H9 (cell line): ENCODE data around the gene MATN1. TPM values are rescaled to one million over a fixed set of nuclear protein-coding genes. Genes with fewer than 3 reads are reported as not detected.

Experiments used
- DNase-seq: peaks from one replicate; pipeline ENCODE4 v3.0.0-alpha.2; 2017
- H2AFZ ChIP-seq: one replicate; pipeline ENCODE4 v1.6.1; 2013; ENCODE audit warnings: mild to moderate bottlenecking, low read length, control low read depth, moderate library complexity
- H2AK5ac ChIP-seq: 2 replicates; pipeline ENCODE4 v1.6.1; 2013; ENCODE audit warnings: low read length, control low read depth, mixed read lengths; ENCODE audit not compliant: insufficient read length
- H2BK120ac ChIP-seq: one replicate; pipeline ENCODE4 v1.6.1; 2013; ENCODE audit warnings: low read depth, mild to moderate bottlenecking, low read length, control low read depth, inconsistent platforms; ENCODE audit not compliant: poor library complexity, severe bottlenecking
- H2BK12ac ChIP-seq: 2 replicates; pipeline ENCODE4 v1.6.1; 2013; ENCODE audit warnings: low read length, control low read depth, mixed read lengths, low read depth; ENCODE audit not compliant: insufficient read length
- H2BK15ac ChIP-seq: 2 replicates; pipeline ENCODE4 v1.6.1; 2013; ENCODE audit warnings: low read depth, low read length, control low read depth
- H2BK20ac ChIP-seq: one replicate; pipeline ENCODE4 v1.6.1; 2013; ENCODE audit warnings: low read depth, mild to moderate bottlenecking, low read length, control low read depth, inconsistent platforms; ENCODE audit not compliant: poor library complexity, severe bottlenecking
- H2BK5ac ChIP-seq: 2 replicates; pipeline ENCODE4 v1.6.1; 2013; ENCODE audit warnings: low read length, control low read depth, mixed read lengths; ENCODE audit not compliant: insufficient read length
- H3K14ac ChIP-seq: 2 replicates; pipeline ENCODE4 v1.6.1; 2013; ENCODE audit warnings: low read length, control low read depth; ENCODE audit not compliant: insufficient read depth
- H3K18ac ChIP-seq: 2 replicates; pipeline ENCODE4 v1.6.1; 2013; ENCODE audit warnings: low read depth, mild to moderate bottlenecking, mixed read lengths, low read length, control low read depth; ENCODE audit not compliant: insufficient read length
- H3K23ac ChIP-seq: 2 replicates; pipeline ENCODE4 v1.6.1; 2013; ENCODE audit warnings: low read length, control low read depth, mixed read lengths, low read depth; ENCODE audit not compliant: insufficient read length
- H3K23me2 ChIP-seq: 2 replicates; pipeline ENCODE4 v1.6.1; 2013; ENCODE audit warnings: low read depth, mild to moderate bottlenecking, mixed read lengths, low read length, control low read depth; ENCODE audit not compliant: insufficient read length, poor library complexity, severe bottlenecking
- H3K27ac ChIP-seq: 2 replicates; pipeline ENCODE4 v1.5.1; 2013; ENCODE audit warnings: low read length, control low read depth, mixed read lengths, low read depth; ENCODE audit not compliant: insufficient read length
- H3K27me3 ChIP-seq: 2 replicates; pipeline ENCODE4 v1.6.1; 2013; ENCODE audit warnings: low read length, control low read depth, inconsistent platforms; ENCODE audit not compliant: insufficient read depth
- H3K4ac ChIP-seq: 2 replicates; pipeline ENCODE4 v1.6.1; 2013; ENCODE audit warnings: low read depth, mild to moderate bottlenecking, control low read depth, inconsistent platforms, low read length, moderate library complexity
- H3K4me1 ChIP-seq: 2 replicates; pipeline ENCODE4 v1.6.1; 2013; ENCODE audit warnings: low read length, control low read depth, inconsistent platforms; ENCODE audit not compliant: insufficient read depth
- H3K4me2 ChIP-seq: 2 replicates; pipeline ENCODE4 v1.6.1; 2013; ENCODE audit warnings: low read length, control low read depth, mixed read lengths; ENCODE audit not compliant: insufficient read length, insufficient read depth
- H3K56ac ChIP-seq: 2 replicates; pipeline ENCODE4 v1.6.1; 2013; ENCODE audit warnings: low read depth, mild to moderate bottlenecking, mixed read lengths, low read length, control low read depth; ENCODE audit not compliant: insufficient read length
- H3K79me1 ChIP-seq: 2 replicates; pipeline ENCODE4 v1.6.1; 2013; ENCODE audit warnings: low read depth, mild to moderate bottlenecking, moderate library complexity, low read length, control low read depth, inconsistent platforms; ENCODE audit not compliant: insufficient read depth, poor library complexity, severe bottlenecking
- H3K79me2 ChIP-seq: 2 replicates; pipeline ENCODE4 v1.6.1; 2013; ENCODE audit warnings: low read length, control low read depth, inconsistent platforms; ENCODE audit not compliant: insufficient read depth
- H3K9ac ChIP-seq: 2 replicates; pipeline ENCODE4 v1.6.1; 2013; ENCODE audit warnings: low read length, control low read depth, mixed read lengths; ENCODE audit not compliant: insufficient read length; ENCODE audit errors: extremely low read depth
- H3K9me3 ChIP-seq: one replicate; pipeline ENCODE4 v1.6.1; 2013; ENCODE audit warnings: low read depth, low read length, inconsistent platforms; ENCODE audit not compliant: control insufficient read depth
- H3T11ph ChIP-seq: one replicate; pipeline ENCODE4 v1.6.1; 2013; ENCODE audit warnings: mild to moderate bottlenecking, low read length, control low read depth, inconsistent platforms
- H4K20me1 ChIP-seq: one replicate; pipeline ENCODE4 v1.6.1; 2013; ENCODE audit not compliant: control insufficient read depth, insufficient read length, insufficient read depth
- H4K5ac ChIP-seq: 2 replicates; pipeline ENCODE4 v1.6.1; 2013; ENCODE audit warnings: low read depth, mild to moderate bottlenecking, mixed read lengths, low read length, control low read depth; ENCODE audit not compliant: insufficient read length
- H4K8ac ChIP-seq: replicated peaks from 2 replicates; pipeline ENCODE4 v1.6.1; 2013; ENCODE audit warnings: low read length, control low read depth, mixed read lengths, low read depth; ENCODE audit not compliant: insufficient read length
- H4K91ac ChIP-seq: 2 replicates; pipeline ENCODE4 v1.6.1; 2013; ENCODE audit warnings: low read depth, mild to moderate bottlenecking, moderate library complexity, mixed read lengths, low read length, control low read depth; ENCODE audit not compliant: insufficient read length
- H3K27ac Mint-ChIP-seq, 3 experiments: 2 replicates in 2 of 3; 3 replicates in 1 of 3; pipeline ENCODE4 v1.8.0; 2020 to 2021; ENCODE audit warnings: mixed read lengths in 3 of 3, mild to moderate bottlenecking in 1 of 3, moderate library complexity in 1 of 3
- H3K27me3 Mint-ChIP-seq: 2 replicates; pipeline ENCODE4 v1.8.0; 2021; ENCODE audit warnings: low read depth, mild to moderate bottlenecking, moderate library complexity, mixed read lengths
- H3K36me3 Mint-ChIP-seq, 3 experiments: 2 replicates in 2 of 3; 3 replicates in 1 of 3; pipeline ENCODE4 v1.8.0; 2020 to 2021; ENCODE audit warnings: low read depth in 3 of 3, mixed read lengths in 3 of 3; ENCODE audit not compliant: insufficient read depth in 1 of 3
- H3K4me1 Mint-ChIP-seq, 2 experiments: 2 replicates each; pipeline ENCODE4 v1.8.0; 2020; ENCODE audit warnings: mixed read lengths in 2 of 2
- H3K4me3 Mint-ChIP-seq, 2 experiments: 2 replicates in 1 of 2; 3 replicates in 1 of 2; pipeline ENCODE4 v1.8.0; 2020 to 2021; ENCODE audit warnings: mild to moderate bottlenecking in 2 of 2, mixed read lengths in 2 of 2, moderate library complexity in 1 of 2
- H3K9me3 Mint-ChIP-seq, 2 experiments: 2 replicates in 1 of 2; 3 replicates in 1 of 2; pipeline ENCODE4 v1.8.0; 2020; ENCODE audit warnings: mild to moderate bottlenecking in 2 of 2, mixed read lengths in 2 of 2, moderate library complexity in 1 of 2
- CTCF ChIP-seq: fragments of 200-600 bp; sonication (generic); conservative IDR thresholded peaks from 3 replicates; pipeline ENCODE4 v1.8.0; 2021; ENCODE audit warnings: antibody characterized with exemption, mild to moderate bottlenecking
- WGBS: extraction: QIAGEN DNeasy Blood & Tissue Kit; methylation state at CpG from one replicate; pipeline ENCODE4 v1.1.7; 2013; ENCODE audit warnings: missing lambda C conversion rate, low lambda C conversion rate, mixed read lengths; ENCODE audit not compliant: insufficient read length; ENCODE audit errors: extremely low coverage; 5-methylcytosine and 5-hydroxymethylcytosine counted together
- total RNA-seq: library from RNA; stranded (reverse); gene quantifications from 2 replicates; pipeline ENCODE4 v1.2.1, GENCODE V29; 2021

Gene MATN1
- total RNA-seq, 1 experiment from 2014 or later = not detected

DNA sequence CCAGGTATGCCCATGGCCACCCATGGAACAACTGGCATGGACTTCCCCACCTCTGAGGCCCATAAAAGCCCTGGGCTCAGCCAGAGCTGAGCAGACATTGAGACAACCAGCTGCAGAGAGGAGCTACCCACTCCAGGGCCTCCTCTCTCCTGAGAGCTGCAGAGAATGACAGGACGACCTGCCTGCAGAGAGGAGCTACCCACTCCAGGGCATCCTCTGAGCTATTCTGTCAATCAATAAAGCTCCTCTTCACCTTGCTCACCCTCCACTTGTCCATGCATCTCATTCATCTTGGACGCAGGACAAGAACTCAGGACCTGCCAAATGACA, 43.4 kb downstream of the MATN1 start:
- Histone ChIP-seq H3K14ac (no peak overlapping the region), H4K91ac (no peak overlapping the region), H3K79me2 (no peaks in the 10 kb centered on the region), H3K9ac (no peak overlapping the region), H3K4ac (no peak overlapping the region), H4K8ac (no peak overlapping the region), H3K56ac (no peak overlapping the region), H4K5ac (no peak overlapping the region), H2BK120ac (no peak overlapping the region), H3K23ac (no peak overlapping the region), H2AK5ac (no peak overlapping the region), H3T11ph (no peak overlapping the region), H3K27ac (no peak overlapping the region), H2BK12ac (no peak overlapping the region), H3K27me3 (no peaks in the 10 kb centered on the region), H3K23me2 (no peaks in the 10 kb centered on the region), H3K79me1 (no peaks in the 10 kb centered on the region), H2BK20ac (no peak overlapping the region), H3K18ac (no peak overlapping the region), H3K9me3 (no peaks in the 10 kb centered on the region), H2BK15ac (no peak overlapping the region), H3K4me2 (no peak overlapping the region), H2AFZ (no peak overlapping the region), H3K4me1 (no peaks in the 10 kb centered on the region; the same call in 1 of the 2 replicates), H2BK5ac (no peak overlapping the region), H4K20me1 (no peaks in the 10 kb centered on the region)
- Mint-ChIP-seq H3K27me3 (peaks cover 28% of the 10 kb centered on the region), H3K4me3 (no peak overlapping the region), H3K27ac (no peak overlapping the region), H3K4me1 (peaks cover 0 to 5% of the 10 kb centered on the region in 2 experiments; a peak in 1 of 4 replicates), H3K9me3 (peaks cover 3 to 11% of the 10 kb centered on the region in 2 experiments; a peak in 4 of 5 replicates), H3K36me3 (no peaks in the 10 kb centered on the region; a peak in 2 of 7 replicates)
- WGBS = no CpG with 5 or more reads among the region's 2 CpGs
- DNase-seq = no peak
- TF ChIP-seq CTCF = no peak
